SK-N-SH (cell line): Measurements from ENCODE around the gene LNX2. TPM values are rescaled to one million over a fixed set of nuclear protein-coding genes. Genes with fewer than 3 reads are reported as not detected.

Experiments
- CTCF ChIA-PET: fragments of 300-600, 350-600 bp; formaldehyde crosslinking; extraction: SDS; loops from one replicate; lab custom pipeline; 2021; lab: Yijun Ruan, JAX
- POLR2A ChIA-PET: fragments of 350-600 bp; sonication (Branson Sonifier 250); formaldehyde crosslinking; extraction: SDS; loops from one replicate; lab custom pipeline; 2020; ENCODE audit warnings: antibody characterized with exemption, inconsistent platforms; lab: Yijun Ruan, JAX
- DNase-seq: peaks from one replicate; pipeline ENCODE4 v3.0.0; 2012
- H2AFZ ChIP-seq: fragments of 200-600 bp; sonication (generic); 2 replicates; pipeline ENCODE4 v1.8.1; 2016; ENCODE audit warnings: antibody characterized with exemption, mild to moderate bottlenecking, low read depth
- H3F3A ChIP-seq: fragments of 200-600 bp; sonication (generic); replicated peaks from 2 replicates; pipeline ENCODE3; 2016; ENCODE audit warnings: antibody characterized with exemption, mild to moderate bottlenecking; ENCODE audit not compliant: insufficient read depth
- H3K27ac ChIP-seq, 2 experiments: fragments of 200-500 bp in 1 of 2; fragments of 200-600 bp in 1 of 2; sonication (Bioruptor generic) in 1 of 2; sonication (generic), shearing (Covaris generic) in 1 of 2; 2 replicates each; pipeline versions ENCODE4 v1.5.1 to v1.6.1; 2014 to 2016; ENCODE audit warnings: low read depth in 2 of 2, inconsistent platforms in 1 of 2, low read length in 1 of 2, mild to moderate bottlenecking in 1 of 2, mixed read lengths in 1 of 2
- H3K27me3 ChIP-seq: fragments of 200-600 bp; sonication (generic), shearing (Covaris generic); 2 replicates; pipeline ENCODE4 v1.6.1; 2016; ENCODE audit warnings: mixed run types; ENCODE audit not compliant: insufficient read depth
- H3K36me3 ChIP-seq, 2 experiments: fragments of 200-500 bp in 1 of 2; fragments of 200-600 bp in 1 of 2; sonication (Bioruptor generic) in 1 of 2; sonication (generic) in 1 of 2; replicated peaks in 1 of 2; 2 replicates each; pipeline versions ENCODE3 to v1.5.1; 2014 to 2016; ENCODE audit warnings: low read length in 1 of 2, mild to moderate bottlenecking in 1 of 2; ENCODE audit not compliant: insufficient read depth in 2 of 2, control insufficient read depth in 1 of 2
- H3K4me1 ChIP-seq, 2 experiments: fragments of 200-500 bp in 1 of 2; fragments of 200-600 bp in 1 of 2; sonication (Bioruptor generic) in 1 of 2; sonication (generic), shearing (Covaris generic) in 1 of 2; 2 replicates each; pipeline versions ENCODE4 v1.5.1 to v1.6.1; 2014 to 2016; ENCODE audit warnings: low read depth in 1 of 2, low read length in 1 of 2, mixed run types in 1 of 2; ENCODE audit not compliant: insufficient read depth in 2 of 2, control insufficient read depth in 1 of 2
- H3K4me2 ChIP-seq: fragments of 200-600 bp; sonication (generic), shearing (Covaris generic); 2 replicates; pipeline ENCODE4 v1.6.1; 2017; ENCODE audit warnings: mixed run types
- H3K4me3 ChIP-seq, 2 experiments: fragments of 200-500 bp in 1 of 2; fragments of 200-600 bp in 1 of 2; sonication (Bioruptor generic) in 1 of 2; sonication (generic), shearing (Covaris generic) in 1 of 2; 2 replicates each; pipeline versions ENCODE4 v1.5.1 to v1.8.1; 2014 to 2016; ENCODE audit warnings: low read depth in 2 of 2, inconsistent platforms in 1 of 2, low read length in 1 of 2, mild to moderate bottlenecking in 1 of 2, mixed read lengths in 1 of 2, moderate library complexity in 1 of 2
- H3K79me2 ChIP-seq: fragments of 200-600 bp; sonication (generic); 2 replicates; pipeline ENCODE4 v1.8.1; 2017; ENCODE audit warnings: mild to moderate bottlenecking; ENCODE audit not compliant: insufficient read depth
- H3K9ac ChIP-seq: fragments of 200-600 bp; sonication (generic); 2 replicates; pipeline ENCODE4 v1.6.1; 2017; ENCODE audit warnings: mixed run types
- H3K9me2 ChIP-seq: fragments of 200-600 bp; sonication (generic); 2 replicates; pipeline ENCODE4 v1.6.1; 2017; ENCODE audit warnings: mixed run types
- H3K9me3 ChIP-seq: fragments of 200-600 bp; sonication (generic); 2 replicates; pipeline ENCODE4 v1.6.1; 2017; ENCODE audit warnings: mixed run types, mild to moderate bottlenecking, moderate library complexity
- H4K20me1 ChIP-seq: fragments of 200-600 bp; sonication (generic); 2 replicates; pipeline ENCODE4 v1.6.1; 2017; ENCODE audit warnings: mild to moderate bottlenecking, mixed run types; ENCODE audit not compliant: insufficient read depth
- CHD2 ChIP-seq: fragments of 150-350 bp; IDR thresholded peaks from 2 replicates; pipeline ENCODE4 v1.6.1; 2018; ENCODE audit warnings: low read length; ENCODE audit not compliant: partially characterized antibody
- ELF1 ChIP-seq: IDR thresholded peaks from 2 replicates; pipeline ENCODE4 v1.4.0; 2012
- EP300 ChIP-seq, 2 experiments: IDR thresholded peaks; 2 replicates each; pipeline versions ENCODE4 v1.4.0 to v1.6.1; 2012; ENCODE audit warnings: borderline replicate concordance in 1 of 2, low read depth in 1 of 2, low read length in 1 of 2
- EZH2phosphoT487 ChIP-seq: fragments of 200-600 bp; sonication (generic); IDR thresholded peaks from 2 replicates; pipeline ENCODE4 v1.6.1; 2017; ENCODE audit warnings: low read depth, mixed run types, mild to moderate bottlenecking, antibody characterized with exemption, moderate library complexity, borderline replicate concordance
- FOSL2 ChIP-seq: IDR thresholded peaks from 2 replicates; pipeline ENCODE4 v1.4.0; 2012; ENCODE audit warnings: low read depth, mild to moderate bottlenecking, moderate library complexity, borderline replicate concordance
- FOXM1 ChIP-seq: IDR thresholded peaks from 2 replicates; pipeline ENCODE4 v1.4.0; 2012; ENCODE audit warnings: low read depth, mild to moderate bottlenecking
- JUND ChIP-seq: IDR thresholded peaks from 2 replicates; pipeline ENCODE4 v1.4.0; 2012
- MEF2A ChIP-seq: IDR thresholded peaks from 2 replicates; pipeline ENCODE4 v1.4.0; 2012; ENCODE audit warnings: low read depth, borderline replicate concordance
- MXI1 ChIP-seq: IDR thresholded peaks from 2 replicates; pipeline ENCODE4 v1.6.1; 2012; ENCODE audit warnings: mild to moderate bottlenecking, low read depth, low read length, improper control_type of control experiment
- NRF1 ChIP-seq: IDR thresholded peaks from 2 replicates; pipeline ENCODE4 v1.6.1; 2012; ENCODE audit warnings: low read depth, mild to moderate bottlenecking, low read length
- POLR2AphosphoS5 ChIP-seq: IDR thresholded peaks from 2 replicates; pipeline ENCODE4 v1.6.1; 2012; ENCODE audit warnings: low read depth, low read length
- RFX5 ChIP-seq: IDR thresholded peaks from 2 replicates; pipeline ENCODE4 v1.6.1; 2012; ENCODE audit warnings: mild to moderate bottlenecking, improper control_type of control experiment, low read length
- SMC3 ChIP-seq: IDR thresholded peaks from 2 replicates; pipeline ENCODE4 v1.6.1; 2012; ENCODE audit warnings: low read depth, low read length, improper control_type of control experiment
- TCF12 ChIP-seq: IDR thresholded peaks from 2 replicates; pipeline ENCODE4 v1.4.0; 2012
- USF1 ChIP-seq: IDR thresholded peaks from 2 replicates; pipeline ENCODE4 v1.4.0; 2012; ENCODE audit warnings: low read depth, borderline replicate concordance
- WGBS: methylation state at CpG from one replicate; pipeline ENCODE4 v1.1.6; 2017; ENCODE audit warnings: low lambda C conversion rate; 5-methylcytosine and 5-hydroxymethylcytosine counted together
- polyA plus RNA-seq, 3 experiments: library from polyadenylated mRNA; depleted of rRNA; stranded (reverse); fragments of >200 nt; gene quantifications; 2 replicates each; pipeline ENCODE4 v1.2.3, GENCODE V29; 2012
- TF ChIP-seq, protein P1 (sequence below): IDR thresholded peaks from 2 replicates; pipeline ENCODE4 v1.6.1; 2012; ENCODE audit warnings: mild to moderate bottlenecking, low read depth, low read length, moderate library complexity

Gene LNX2
- polyA plus RNA-seq, 1 of the 3 experiments (the other 2 are of a cell fraction): 3.7 TPM

- TF ChIP-seq USF1 (no peak), POLR2AphosphoS5 (no peak), MEF2A (no peak), FOXM1 (no peak)
- TF ChIP-seq, all 33 proteins: peak for 0
- Histone ChIP-seq H3K4me3 (no peak overlapping the region), H3K36me3 (no peaks in the 10 kb centered on the region), H3K9me2 (no peaks in the 10 kb centered on the region), H3K27me3 (peaks cover 32% of the 10 kb centered on the region), H2AFZ (no peak overlapping the region), H3F3A (no peaks in the 10 kb centered on the region), H3K27ac (no peak overlapping the region), H3K9ac (no peak overlapping the region), H3K4me2 (no peak overlapping the region), H3K4me1 (no peaks in the 10 kb centered on the region; a peak in 1 of 4 replicates), H4K20me1 (no peaks in the 10 kb centered on the region), H3K9me3 (no peaks in the 10 kb centered on the region), H3K79me2 (no peaks in the 10 kb centered on the region)
- DNase-seq: no peak
- ChIA-PET POLR2A (no interaction called here), CTCF (interaction anchor here (0.7 to 1.1 kb wide), 3 partner anchors 14 to 334 kb away, joined by 3 read pairs; no protein-coding TSS in a partner anchor)
- 15% methylated on average over 8 of the region's 10 CpGs for WGBS
Measured at GRCh38 chr13:27496536-27497273, 123.6 kb downstream of the LNX2 start.

- no peaks in the 10 kb centered on the region for H3K9me2 ChIP-seq
- H3K9ac ChIP-seq: no peak overlapping the region
- H3K4me3 ChIP-seq: no peak overlapping the region
- no peaks in the 10 kb centered on the region for H4K20me1 ChIP-seq
- 9% methylated on average over 4 of the region's 4 CpGs for WGBS
- H3K9me3 ChIP-seq: no peaks in the 10 kb centered on the region
- no peaks in the 10 kb centered on the region for H3K79me2 ChIP-seq
- CTCF ChIA-PET: interaction anchor here (0.9 kb wide), 1 partner anchor 17 kb away, joined by 3 read pairs; no protein-coding TSS in a partner anchor
- H3K27me3 ChIP-seq: peaks cover 39% of the 10 kb centered on the region
- no peak overlapping the region for H3K4me2 ChIP-seq
- no peaks in the 10 kb centered on the region for H3K36me3 ChIP-seq
- no peak overlapping the region for H2AFZ ChIP-seq
- H3K4me1 ChIP-seq: no peaks in the 10 kb centered on the region; a peak in 1 of 4 replicates
- POLR2A ChIA-PET: no interaction called here
- DNase-seq: no peak
- H3F3A ChIP-seq: no peaks in the 10 kb centered on the region
- no peak overlapping the region for H3K27ac ChIP-seq
- TF ChIP-seq FOSL2 (no peak), MXI1 (no peak), NRF1 (no peak), MEF2A (no peak), SMC3 (no peak), JUND (no peak), RFX5 (no peak), TCF12 (no peak), EZH2phosphoT487 (no peak), EP300 (IDR thresholded peaks at IDR 0.05; ENCODE audit: borderline replicate concordance in 1 of 2, low read depth in 1 of 2, low read length in 1 of 2) (no peak), CHD2 (no peak), ELF1 (no peak), FOXM1 (no peak)
- TF ChIP-seq, protein P1, sequence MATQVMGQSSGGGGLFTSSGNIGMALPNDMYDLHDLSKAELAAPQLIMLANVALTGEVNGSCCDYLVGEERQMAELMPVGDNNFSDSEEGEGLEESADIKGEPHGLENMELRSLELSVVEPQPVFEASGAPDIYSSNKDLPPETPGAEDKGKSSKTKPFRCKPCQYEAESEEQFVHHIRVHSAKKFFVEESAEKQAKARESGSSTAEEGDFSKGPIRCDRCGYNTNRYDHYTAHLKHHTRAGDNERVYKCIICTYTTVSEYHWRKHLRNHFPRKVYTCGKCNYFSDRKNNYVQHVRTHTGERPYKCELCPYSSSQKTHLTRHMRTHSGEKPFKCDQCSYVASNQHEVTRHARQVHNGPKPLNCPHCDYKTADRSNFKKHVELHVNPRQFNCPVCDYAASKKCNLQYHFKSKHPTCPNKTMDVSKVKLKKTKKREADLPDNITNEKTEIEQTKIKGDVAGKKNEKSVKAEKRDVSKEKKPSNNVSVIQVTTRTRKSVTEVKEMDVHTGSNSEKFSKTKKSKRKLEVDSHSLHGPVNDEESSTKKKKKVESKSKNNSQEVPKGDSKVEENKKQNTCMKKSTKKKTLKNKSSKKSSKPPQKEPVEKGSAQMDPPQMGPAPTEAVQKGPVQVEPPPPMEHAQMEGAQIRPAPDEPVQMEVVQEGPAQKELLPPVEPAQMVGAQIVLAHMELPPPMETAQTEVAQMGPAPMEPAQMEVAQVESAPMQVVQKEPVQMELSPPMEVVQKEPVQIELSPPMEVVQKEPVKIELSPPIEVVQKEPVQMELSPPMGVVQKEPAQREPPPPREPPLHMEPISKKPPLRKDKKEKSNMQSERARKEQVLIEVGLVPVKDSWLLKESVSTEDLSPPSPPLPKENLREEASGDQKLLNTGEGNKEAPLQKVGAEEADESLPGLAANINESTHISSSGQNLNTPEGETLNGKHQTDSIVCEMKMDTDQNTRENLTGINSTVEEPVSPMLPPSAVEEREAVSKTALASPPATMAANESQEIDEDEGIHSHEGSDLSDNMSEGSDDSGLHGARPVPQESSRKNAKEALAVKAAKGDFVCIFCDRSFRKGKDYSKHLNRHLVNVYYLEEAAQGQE: no peak
Measured at GRCh38 chr13:27496006-27496405, 124.3 kb downstream of the LNX2 start.
